HG02623 (cell line): Measurements from ENCODE around the gene NKD2.

Experiments
- ATAC-seq: cut with Tn5 transposase; IDR thresholded peaks from one replicate; pipeline ENCODE4 v1.9.1; 2021; ENCODE audit warnings: moderate library complexity; ENCODE audit not compliant: unreplicated experiment

Gene NKD2

GRCh38 chr5:1083823-1084605, 75.4 kb downstream of the NKD2 start:
- no peak for ATAC-seq

GRCh38 chr5:1085391-1085790, 76.8 kb downstream of the NKD2 start:
- ATAC-seq = no peak

DNA sequence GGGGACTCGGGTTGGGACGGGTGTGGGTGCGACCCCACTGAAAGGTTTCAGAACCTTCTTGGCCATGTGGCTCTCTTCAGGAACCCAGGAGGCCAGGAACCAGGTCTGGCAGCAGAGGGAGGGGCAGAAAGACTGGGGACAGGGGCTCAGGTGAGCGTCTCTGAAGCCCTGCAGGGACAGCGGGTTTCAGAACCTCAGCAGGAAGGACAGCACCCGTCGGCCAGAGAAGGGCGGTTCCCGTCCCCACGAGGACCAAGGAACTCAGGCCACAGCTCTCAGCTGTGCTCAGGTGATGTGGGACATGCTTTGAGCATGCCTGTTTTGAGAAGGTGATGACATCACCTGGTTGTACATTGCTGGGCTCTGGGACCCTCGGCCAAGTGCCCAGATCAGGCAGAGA, 77.5 kb downstream of the NKD2 start:
- no peak for ATAC-seq

DNA sequence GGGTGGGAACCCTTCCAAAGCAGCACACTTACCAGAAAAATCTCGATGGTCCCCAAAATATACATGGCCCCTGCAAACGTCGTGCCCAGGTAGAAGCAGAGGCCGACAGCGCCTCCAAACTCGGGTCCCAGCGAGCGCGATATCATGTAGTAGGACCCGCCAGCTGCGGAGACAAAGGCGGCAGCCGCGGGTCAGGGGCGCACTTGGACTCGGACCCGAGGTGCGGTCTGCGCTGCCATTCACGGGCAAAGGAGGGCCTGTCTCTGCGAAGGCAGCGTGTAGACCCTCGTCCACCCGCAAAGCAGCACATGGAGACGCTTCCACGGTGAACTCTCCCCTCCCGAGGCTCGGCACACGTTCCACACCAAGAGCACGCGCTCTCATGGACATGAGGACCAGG, 78.3 kb downstream of the NKD2 start:
- ATAC-seq = no peak

DNA sequence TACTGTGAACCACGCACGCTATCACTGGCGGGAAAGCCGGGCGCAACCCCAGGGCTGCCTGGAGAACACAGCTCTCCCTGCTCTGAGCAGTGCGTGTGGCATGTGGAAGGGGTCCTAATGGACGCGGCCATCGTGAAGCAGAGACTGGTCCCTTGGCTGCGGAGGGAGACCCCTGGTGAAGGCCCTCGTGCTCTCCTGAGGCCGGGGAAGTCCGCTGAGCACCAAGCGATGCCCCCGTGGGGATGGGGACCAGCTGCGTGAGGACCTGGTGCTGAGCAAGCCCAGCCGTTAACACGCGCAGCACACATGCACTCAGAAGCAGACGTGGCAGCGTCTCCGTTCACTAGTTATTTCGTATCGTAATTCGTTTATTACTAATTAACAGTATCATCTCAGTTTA, 78.8 kb downstream of the NKD2 start:
- no peak for ATAC-seq

DNA sequence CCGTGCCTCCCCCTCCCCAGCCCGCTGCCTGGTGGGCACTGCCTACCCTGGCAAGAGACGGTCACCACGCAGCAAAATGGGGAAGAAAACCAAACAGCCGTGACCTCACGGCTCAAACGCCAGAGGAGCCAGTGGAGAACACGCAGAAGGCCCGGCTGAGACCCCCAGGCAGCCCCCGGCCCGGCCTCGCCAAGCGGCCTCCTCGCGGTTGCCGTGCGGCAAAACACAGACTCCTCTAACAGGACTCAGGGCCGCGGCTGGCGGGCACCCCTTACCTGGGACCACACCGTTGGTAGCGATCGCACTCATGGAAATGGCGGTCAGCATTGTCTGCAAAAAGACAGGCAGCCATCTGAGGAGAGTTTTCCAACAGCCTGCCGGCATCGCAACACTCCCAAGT, 79.4 kb downstream of the NKD2 start:
- no peak for ATAC-seq
